ENCODE measurements around the gene MLLT3. TPM values are rescaled to one million over a fixed set of nuclear protein-coding genes. Genes with fewer than 3 reads are reported as not detected.

MLLT3 gene
- total RNA-seq, 2 donors from 2014 or later: 13.1 to 22.0 TPM

- no peak for DNase-seq (ENCODE audit: low spot score)
Observed at GRCh38 chr9:20488691-20489090, 133.6 kb downstream of the MLLT3 start.

GRCh38 chr9:20486552-20486951 is 135.7 kb downstream of the MLLT3 start:
- WGBS: 60% methylated on average over 4 of the region's 4 CpGs
- Histone ChIP-seq H3K4me1 (replicated peaks) (no peaks in the 10 kb centered on the region), H3K27ac (no peak overlapping the region), H3K27me3 (replicated peaks; ENCODE audit: insufficient read depth) (no peaks in the 10 kb centered on the region), H3K36me3 (no peaks in the 10 kb centered on the region), H3K9me3 (no peaks in the 10 kb centered on the region), H3K4me3 (no peak overlapping the region)
- intact Hi-C loops (cut with DNase I): no loop called here
- no peak for DNase-seq (ENCODE audit: low spot score)
- no peak for TF ChIP-seq POLR2AphosphoS5 (IDR thresholded peaks at IDR 0.05)

More at GRCh38 chr9:20488691-20489090, 133.6 kb downstream of the MLLT3 start:
- no peaks in the 10 kb centered on the region for H3K9me3 ChIP-seq
- H3K27ac ChIP-seq: no peak overlapping the region
- no peaks in the 10 kb centered on the region for H3K27me3 ChIP-seq (replicated peaks; ENCODE audit: insufficient read depth)
- no peaks in the 10 kb centered on the region for H3K4me1 ChIP-seq (replicated peaks)
- 26% methylated on average over 1 of the region's 1 CpG for WGBS
- intact Hi-C loops (cut with DNase I): no loop called here
- no peak for TF ChIP-seq POLR2AphosphoS5 (IDR thresholded peaks at IDR 0.05)
- TF ChIP-seq CTCF (IDR thresholded peaks at IDR 0.05): no peak
- TF ChIP-seq POLR2A (IDR thresholded peaks at IDR 0.05): no peak
- H3K36me3 ChIP-seq: no peaks in the 10 kb centered on the region
- H3K4me3 ChIP-seq: no peak overlapping the region

GRCh38 chr9:20481437-20481836 is 140.9 kb downstream of the MLLT3 start:
- Histone ChIP-seq H3K27me3 (replicated peaks; ENCODE audit: insufficient read depth) (no peaks in the 10 kb centered on the region), H3K36me3 (no peaks in the 10 kb centered on the region), H3K4me1 (replicated peaks) (no peaks in the 10 kb centered on the region), H3K4me3 (no peak overlapping the region), H3K27ac (no peak overlapping the region), H3K9me3 (no peaks in the 10 kb centered on the region)
- WGBS: 98% methylated on average over 5 of the region's 5 CpGs
- TF ChIP-seq POLR2AphosphoS5 (IDR thresholded peaks at IDR 0.05) (no peak), POLR2A (IDR thresholded peaks at IDR 0.05) (no peak), CTCF (IDR thresholded peaks at IDR 0.05) (no peak)
- DNase-seq (ENCODE audit: low spot score): no peak
- intact Hi-C loops (cut with DNase I): no loop called here

GRCh38 chr9:20480249-20480648 is 142.1 kb downstream of the MLLT3 start:
- intact Hi-C loops (cut with DNase I): no loop called here
- H3K27me3 ChIP-seq (replicated peaks; ENCODE audit: insufficient read depth): no peaks in the 10 kb centered on the region
- no peak overlapping the region for H3K27ac ChIP-seq
- DNase-seq (ENCODE audit: low spot score): no peak
- H3K9me3 ChIP-seq: no peaks in the 10 kb centered on the region
- H3K4me3 ChIP-seq: no peak overlapping the region
- TF ChIP-seq CTCF (IDR thresholded peaks at IDR 0.05) (no peak), POLR2A (IDR thresholded peaks at IDR 0.05) (no peak), POLR2AphosphoS5 (IDR thresholded peaks at IDR 0.05) (no peak)
- H3K4me1 ChIP-seq (replicated peaks): no peaks in the 10 kb centered on the region
- no peaks in the 10 kb centered on the region for H3K36me3 ChIP-seq
- WGBS: 84% methylated on average over 3 of the region's 3 CpGs

- WGBS: 90% methylated on average over 2 of the region's 2 CpGs
- intact Hi-C loops (cut with DNase I): loop anchor here (10.0 kb wide), 1 partner anchor 115 kb away; no protein-coding TSS in a partner anchor
- no peaks in the 10 kb centered on the region for H3K36me3 ChIP-seq
- DNase-seq (ENCODE audit: low spot score): no peak
- no peak overlapping the region for H3K4me3 ChIP-seq
- H3K27ac ChIP-seq: no peak overlapping the region
- no peaks in the 10 kb centered on the region for H3K4me1 ChIP-seq (replicated peaks)
- TF ChIP-seq POLR2A (IDR thresholded peaks at IDR 0.05) (no peak), CTCF (IDR thresholded peaks at IDR 0.05) (no peak), POLR2AphosphoS5 (IDR thresholded peaks at IDR 0.05) (no peak)
- no peaks in the 10 kb centered on the region for H3K27me3 ChIP-seq (replicated peaks; ENCODE audit: insufficient read depth)
- no peaks in the 10 kb centered on the region for H3K9me3 ChIP-seq
Observed at GRCh38 chr9:20479419-20480155, 142.7 kb downstream of the MLLT3 start.

All from prostate gland (tissue), 2 donors.